Measurements from ENCODE around the gene ECEL1.
"Not testable (repeated sequence)": the region's sequence is repeated elsewhere in the genome, so short reads cannot be mapped to it uniquely, and the experiment has no call there.

Gene ECEL1

GRCh38 chr2:232434563-232435374 lies 52.9 kb downstream of the ECEL1 start:
- Histone ChIP-seq H3K27ac (ENCODE audit: low read depth, low read length) (no peak overlapping the region), H3K36me3 (ENCODE audit: insufficient read depth, low read length) (no peaks in the 10 kb centered on the region), H3K9ac (ENCODE audit: low read depth, low read length) (no peak overlapping the region), H3K27me3 (ENCODE audit: insufficient read depth, low read length) (no peaks in the 10 kb centered on the region; the same call in 1 of the 2 replicates), H3K4me1 (ENCODE audit: insufficient read depth, low read length) (0 out of 2 replicates have a peak, but pooled peaks cover 3% of the 10 kb centered on the region), H3K9me3 (ENCODE audit: insufficient read depth, low read depth, low read length) (no peaks in the 10 kb centered on the region), H3K4me3 (ENCODE audit: low read length) (no peak overlapping the region)
- 92% methylated on average over 12 of the region's 12 CpGs for WGBS

- no peak overlapping the region for H3K4me3 ChIP-seq (ENCODE audit: low read length)
- no peaks in the 10 kb centered on the region for H3K9me3 ChIP-seq (ENCODE audit: insufficient read depth, low read depth, low read length)
- H3K27me3 ChIP-seq (ENCODE audit: insufficient read depth, low read length) = no peaks in the 10 kb centered on the region; the same call in 1 of the 2 replicates
- H3K36me3 ChIP-seq (ENCODE audit: insufficient read depth, low read length) = no peaks in the 10 kb centered on the region
- no peak overlapping the region for H3K27ac ChIP-seq (ENCODE audit: low read depth, low read length)
- whole genome bisulfite sequencing = 90% methylated on average over 9 of the region's 9 CpGs
- 0 out of 2 replicates have a peak, but pooled peaks cover 3% of the 10 kb centered on the region for H3K4me1 ChIP-seq (ENCODE audit: insufficient read depth, low read length)
- no peak overlapping the region for H3K9ac ChIP-seq (ENCODE audit: low read depth, low read length)
These were observed 53.5 kb downstream of the ECEL1 start for GRCh38 chr2:232434091-232434490.

GRCh38 chr2:232433622-232434021 lies 54.0 kb downstream of the ECEL1 start:
- H3K4me3 ChIP-seq (ENCODE audit: low read length); H3K36me3 ChIP-seq (ENCODE audit: insufficient read depth, low read length): not testable (repeated sequence)
- 84% methylated on average over 8 of the region's 9 CpGs for WGBS

GRCh38 chr2:232432598-232433184 lies 54.9 kb downstream of the ECEL1 start:
- no peak overlapping the region; the same call in 1 of the 2 replicates for H3K27ac ChIP-seq (ENCODE audit: low read depth, low read length)
- H3K4me3 ChIP-seq (ENCODE audit: low read length) = no peak overlapping the region
- 0 out of 2 replicates have a peak, but pooled peaks cover 3% of the 10 kb centered on the region for H3K4me1 ChIP-seq (ENCODE audit: insufficient read depth, low read length)
- no peaks in the 10 kb centered on the region for H3K9me3 ChIP-seq (ENCODE audit: insufficient read depth, low read depth, low read length)
- H3K36me3 ChIP-seq (ENCODE audit: insufficient read depth, low read length) = no peaks in the 10 kb centered on the region
- no peaks in the 10 kb centered on the region for H3K27me3 ChIP-seq (ENCODE audit: insufficient read depth, low read length)
- WGBS = 70% methylated on average over 16 of the region's 16 CpGs
- H3K9ac ChIP-seq (ENCODE audit: low read depth, low read length) = no peak overlapping the region

More at GRCh38 chr2:232433622-232434021, 54.0 kb downstream of the ECEL1 start:
- not testable (repeated sequence) for H3K27ac ChIP-seq (ENCODE audit: low read depth, low read length); H3K9me3 ChIP-seq (ENCODE audit: insufficient read depth, low read depth, low read length); H3K27me3 ChIP-seq (ENCODE audit: insufficient read depth, low read length); H3K9ac ChIP-seq (ENCODE audit: low read depth, low read length); H3K4me1 ChIP-seq (ENCODE audit: insufficient read depth, low read length)

GRCh38 chr2:232431705-232432590 lies 55.7 kb downstream of the ECEL1 start:
- no peaks in the 10 kb centered on the region for H3K36me3 ChIP-seq (ENCODE audit: insufficient read depth, low read length)
- H3K4me1 ChIP-seq (ENCODE audit: insufficient read depth, low read length) = 0 out of 2 replicates have a peak, but pooled peaks cover 3% of the 10 kb centered on the region
- H3K9ac ChIP-seq (ENCODE audit: low read depth, low read length) = no peak overlapping the region
- H3K4me3 ChIP-seq (ENCODE audit: low read length) = no peak overlapping the region
- WGBS = 90% methylated on average over 16 of the region's 16 CpGs
- H3K9me3 ChIP-seq (ENCODE audit: insufficient read depth, low read depth, low read length) = no peaks in the 10 kb centered on the region
- no peaks in the 10 kb centered on the region for H3K27me3 ChIP-seq (ENCODE audit: insufficient read depth, low read length)
- no peak overlapping the region; the same call in 1 of the 2 replicates for H3K27ac ChIP-seq (ENCODE audit: low read depth, low read length)

Data from HUES64 (cell line).